ENCODE data around the gene SCRN2. TPM values are rescaled to one million over a fixed set of nuclear protein-coding genes. Genes with fewer than 3 reads are reported as not detected.

Gene SCRN2
- total RNA-seq, 4 donors from 2014 or later, result 43.6 to 72.6 (median 60.3) TPM

DNA sequence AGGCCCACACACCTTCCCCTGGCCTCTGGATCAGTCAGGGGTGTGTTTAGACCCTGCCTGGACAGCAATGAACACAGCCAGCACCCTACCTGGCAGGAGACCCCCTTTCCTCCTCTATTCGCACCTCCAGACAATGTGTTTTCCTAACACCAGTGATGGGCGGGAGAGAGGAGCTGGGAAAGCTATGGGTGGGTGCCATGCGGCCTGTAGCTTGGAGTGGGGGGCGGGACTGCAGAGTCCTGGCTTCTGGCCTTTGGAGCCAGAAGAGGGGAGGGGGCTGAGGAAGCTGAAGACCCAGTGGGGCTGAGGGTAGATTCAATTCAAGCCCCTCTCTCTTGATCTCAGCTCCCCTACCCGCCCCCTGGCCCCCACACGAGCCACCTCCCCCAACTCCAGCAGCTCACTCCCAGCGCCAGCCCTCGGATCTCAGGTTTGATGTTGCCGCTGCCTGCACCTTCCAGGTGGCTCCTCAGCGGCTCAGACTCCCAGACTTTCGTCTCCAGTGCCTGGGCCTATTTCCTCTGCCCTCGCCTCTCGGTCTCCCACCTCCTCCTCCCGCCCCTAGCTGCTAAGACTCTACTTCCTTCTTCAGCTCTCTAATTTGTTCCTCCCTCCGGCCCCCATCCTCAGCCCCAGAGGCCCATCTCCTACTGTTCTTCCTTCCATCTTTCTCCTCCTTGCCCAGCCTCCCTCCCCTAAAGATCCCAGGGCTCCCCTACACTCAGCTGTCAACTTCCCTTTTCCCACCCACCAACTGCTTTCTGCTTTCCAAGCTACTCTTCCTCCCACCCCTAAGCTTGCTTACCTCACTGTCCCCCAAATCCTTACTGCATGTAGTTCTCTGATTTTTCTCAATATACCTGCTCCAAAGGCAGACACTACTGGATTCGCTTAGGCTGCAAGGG is 16.7 kb upstream of the SCRN2 start:
- DNase-seq (ENCODE audit: low spot score) (no peak), ATAC-seq (ENCODE audit: low FRiP score) (no peak)
- TF ChIP-seq, protein P1, sequence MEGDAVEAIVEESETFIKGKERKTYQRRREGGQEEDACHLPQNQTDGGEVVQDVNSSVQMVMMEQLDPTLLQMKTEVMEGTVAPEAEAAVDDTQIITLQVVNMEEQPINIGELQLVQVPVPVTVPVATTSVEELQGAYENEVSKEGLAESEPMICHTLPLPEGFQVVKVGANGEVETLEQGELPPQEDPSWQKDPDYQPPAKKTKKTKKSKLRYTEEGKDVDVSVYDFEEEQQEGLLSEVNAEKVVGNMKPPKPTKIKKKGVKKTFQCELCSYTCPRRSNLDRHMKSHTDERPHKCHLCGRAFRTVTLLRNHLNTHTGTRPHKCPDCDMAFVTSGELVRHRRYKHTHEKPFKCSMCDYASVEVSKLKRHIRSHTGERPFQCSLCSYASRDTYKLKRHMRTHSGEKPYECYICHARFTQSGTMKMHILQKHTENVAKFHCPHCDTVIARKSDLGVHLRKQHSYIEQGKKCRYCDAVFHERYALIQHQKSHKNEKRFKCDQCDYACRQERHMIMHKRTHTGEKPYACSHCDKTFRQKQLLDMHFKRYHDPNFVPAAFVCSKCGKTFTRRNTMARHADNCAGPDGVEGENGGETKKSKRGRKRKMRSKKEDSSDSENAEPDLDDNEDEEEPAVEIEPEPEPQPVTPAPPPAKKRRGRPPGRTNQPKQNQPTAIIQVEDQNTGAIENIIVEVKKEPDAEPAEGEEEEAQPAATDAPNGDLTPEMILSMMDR (IDR thresholded peaks at IDR 0.05), result no peak

DNA sequence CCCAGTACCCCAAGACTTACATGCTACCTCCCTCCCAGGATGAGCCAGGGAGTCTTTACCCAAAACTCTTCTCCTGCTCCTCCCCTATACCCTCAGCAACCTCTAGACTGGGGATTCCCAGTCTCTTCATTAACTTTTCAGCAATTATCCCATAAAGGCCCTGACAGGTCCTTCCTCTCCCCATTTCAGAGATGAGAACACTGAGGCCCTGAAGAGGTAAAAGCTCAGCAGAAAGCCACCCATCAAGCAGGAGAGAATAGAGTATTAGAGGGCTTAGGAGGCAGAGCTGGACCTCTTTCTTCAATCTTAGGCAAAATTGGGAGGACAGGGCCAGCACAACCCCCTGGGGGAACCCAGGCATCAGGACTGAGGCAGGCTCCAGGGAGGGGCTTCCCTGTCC is 15.8 kb upstream of the SCRN2 start:
- no peak for ATAC-seq (ENCODE audit: low FRiP score)
- TF ChIP-seq, protein P1 (IDR thresholded peaks at IDR 0.05), result no peak
- DNase-seq (ENCODE audit: low spot score), result no peak

DNA sequence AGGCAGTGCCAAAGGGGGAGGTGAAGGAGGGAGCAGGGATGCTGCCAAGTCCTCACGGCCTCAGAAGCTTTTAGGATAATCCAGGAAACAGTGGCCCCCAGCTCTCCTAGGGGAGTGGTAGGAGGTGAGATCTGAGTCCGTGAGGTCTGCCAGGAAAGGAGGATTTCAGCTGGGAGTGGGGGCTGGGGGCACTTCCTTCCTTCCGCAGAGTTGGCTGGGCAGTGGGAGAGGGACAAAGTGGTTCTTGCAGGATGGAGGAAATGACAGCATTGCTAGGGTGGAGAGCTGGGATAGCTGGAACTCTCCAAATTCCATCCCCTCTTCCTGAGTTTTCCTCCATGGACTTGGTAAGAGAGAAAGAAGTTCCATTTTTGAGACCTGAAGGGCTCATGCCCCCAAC is 14.7 kb upstream of the SCRN2 start:
- DNase-seq (ENCODE audit: low spot score) (no peak), ATAC-seq (ENCODE audit: low FRiP score) (no peak)
- TF ChIP-seq, protein P1 (IDR thresholded peaks at IDR 0.05), result no peak

DNA sequence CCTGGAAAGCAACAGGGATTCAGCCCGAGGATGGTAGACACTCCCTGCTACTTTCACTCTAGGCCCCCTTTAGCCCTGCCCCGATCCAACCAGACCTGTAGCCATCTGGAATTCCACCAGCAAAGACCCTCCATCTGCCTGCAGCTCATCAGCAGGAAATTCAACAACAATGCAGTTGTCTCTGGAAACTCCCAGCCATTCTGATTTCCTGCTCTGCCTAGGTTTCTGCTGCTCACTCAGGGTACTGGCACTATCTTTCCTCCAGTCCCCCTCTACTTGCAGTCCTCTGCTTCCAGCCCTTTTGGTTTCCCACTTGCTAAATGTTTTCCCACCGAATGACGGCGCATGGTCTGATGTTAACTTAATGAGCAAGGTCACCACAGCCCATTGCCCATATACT is 12.5 kb upstream of the SCRN2 start:
- TF ChIP-seq, protein P1 (IDR thresholded peaks at IDR 0.05), result no peak
- DNase-seq (ENCODE audit: low spot score) (no peak), ATAC-seq (ENCODE audit: low FRiP score) (no peak)

DNA sequence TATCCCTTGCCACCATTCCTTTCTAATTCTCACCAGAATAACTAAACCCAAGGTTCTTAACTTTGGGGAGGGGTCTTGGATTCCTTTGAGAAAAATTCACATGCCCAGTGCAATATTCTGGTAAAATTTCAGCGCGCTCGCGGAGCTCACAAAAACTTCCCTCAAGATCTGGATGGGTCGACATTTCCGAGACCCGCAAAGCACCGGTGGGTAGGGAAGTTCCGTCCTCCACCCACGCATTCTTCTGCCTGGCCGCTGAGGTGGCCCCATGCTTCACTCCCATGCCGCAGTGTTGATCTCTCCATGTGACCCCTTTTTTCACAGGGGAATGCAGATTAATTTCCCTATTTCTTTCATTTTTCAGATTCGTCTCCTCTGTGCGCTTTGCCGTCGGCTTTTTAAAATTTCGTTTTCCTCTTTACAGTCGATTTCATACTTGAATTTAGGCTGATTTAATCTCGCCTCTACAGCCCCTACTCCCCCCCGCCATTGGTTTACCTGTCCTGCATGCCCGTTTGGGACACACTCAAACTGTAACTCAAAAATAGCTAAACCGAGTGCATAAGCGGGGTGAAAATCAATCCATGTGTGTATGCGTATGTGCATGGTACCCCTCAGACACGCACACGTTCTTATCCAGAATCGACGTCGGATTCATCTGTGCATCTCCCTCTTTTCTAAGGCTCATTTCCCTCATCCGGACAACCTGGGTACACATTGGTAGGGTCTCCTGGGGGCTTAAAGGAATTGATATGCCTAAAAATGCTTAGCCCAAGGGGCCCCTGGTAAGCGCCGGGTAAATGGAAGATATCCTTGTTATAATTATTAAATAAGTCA is 11.3 kb upstream of the SCRN2 start:
- ATAC-seq (ENCODE audit: low FRiP score), result no peak
- DNase-seq (ENCODE audit: low spot score), result no peak
- TF ChIP-seq, protein P1 (IDR thresholded peaks at IDR 0.05), result no peak

DNA sequence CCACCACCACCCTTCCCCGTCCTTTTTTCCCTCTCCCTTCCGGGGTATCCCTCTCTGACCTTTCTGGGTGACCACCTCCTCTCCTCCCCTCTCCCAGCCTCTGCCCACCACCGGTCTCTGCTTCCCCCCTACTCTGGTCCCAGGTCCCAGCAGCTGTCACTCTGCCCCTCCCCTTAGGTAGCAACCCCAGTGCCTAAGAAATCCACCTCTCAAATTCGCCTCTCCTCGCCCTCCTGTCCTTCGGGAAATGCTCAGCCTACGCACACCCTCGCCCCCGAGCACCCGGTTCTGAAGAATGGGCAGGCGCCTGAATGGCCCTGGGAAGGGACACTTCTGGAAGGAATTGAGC is 10.7 kb upstream of the SCRN2 start:
- no peak for DNase-seq (ENCODE audit: low spot score)
- no peak for ATAC-seq (ENCODE audit: low FRiP score)
- TF ChIP-seq, protein P1 (IDR thresholded peaks at IDR 0.05), result no peak

Measured in omental fat pad (tissue), 4 donors.